Breast epithelium (tissue), 4 donors: Measurements from ENCODE around the gene MAN1B1. TPM values are rescaled to one million over a fixed set of nuclear protein-coding genes. Genes with fewer than 3 reads are reported as not detected.

Source experiments
- DNase-seq, 2 donors: peaks; one replicate each; pipeline ENCODE4 v3.0.0-alpha.2; 2019; ENCODE audit warnings: low spot score in 2 of 2
- H3K27ac ChIP-seq, 2 donors: fragments of 200-600 bp; sonication (generic) in 1 of 2; one replicate each; pipeline ENCODE4 v1.5.1; 2016 to 2019; ENCODE audit warnings: mild to moderate bottlenecking in 1 of 2
- H3K27me3 ChIP-seq, 2 donors: fragments of 200-600 bp; sonication (generic) in 1 of 2; one replicate each; pipeline versions ENCODE4 v1.5.1 to v1.6.0; 2017 to 2019; ENCODE audit warnings: control low read depth in 1 of 2, mild to moderate bottlenecking in 1 of 2
- H3K36me3 ChIP-seq: fragments of 200-600 bp; one replicate; pipeline ENCODE4 v1.5.1; 2019
- H3K4me1 ChIP-seq, 2 donors: fragments of 200-600 bp; sonication (generic); one replicate each; pipeline ENCODE4 v1.5.1; 2016 to 2019; ENCODE audit warnings: control low read depth in 1 of 2
- H3K4me3 ChIP-seq, 3 donors: fragments of 200-600 bp; sonication (generic); 1 replicate in 2 of 3; 2 replicates in 1 of 3; pipeline ENCODE4 v1.5.1; 2016 to 2019; ENCODE audit warnings: mild to moderate bottlenecking in 3 of 3, moderate library complexity in 2 of 3
- H3K9me3 ChIP-seq, 2 donors: fragments of 200-600 bp; sonication (generic) in 1 of 2; one replicate each; pipeline ENCODE4 v1.5.1; 2016 to 2019; ENCODE audit warnings: control low read depth in 1 of 2
- CTCF ChIP-seq, 3 donors: fragments of 450-650 bp; IDR thresholded peaks; one replicate each; pipeline ENCODE4 v1.5.1; 2016 to 2017; ENCODE audit warnings: antibody characterized with exemption in 3 of 3, mild to moderate bottlenecking in 3 of 3, moderate library complexity in 3 of 3
- POLR2A ChIP-seq: fragments of 450-650 bp; IDR thresholded peaks from one replicate; pipeline ENCODE4 v1.6.1; 2016; ENCODE audit warnings: antibody characterized with exemption, mild to moderate bottlenecking, moderate library complexity
- POLR2AphosphoS5 ChIP-seq, 3 donors: sonication (generic); formaldehyde crosslinking; IDR thresholded peaks; one replicate each; pipeline ENCODE4 v1.6.1; 2017; ENCODE audit warnings: antibody characterized with exemption in 3 of 3
- intact Hi-C: fragments of 100-400 bp; cut with DNase I; formaldehyde crosslinking; loops from one replicate; pipeline ENCODE4 v1.15.1; 2023; ENCODE audit warnings: low total_unique reads
- total RNA-seq, 3 donors: library from RNA; depleted of rRNA; stranded (reverse); fragments of >200 nt; gene quantifications; one replicate each; pipeline ENCODE4 v1.1.0, GENCODE V29; 2016

Gene MAN1B1
- total RNA-seq, 3 donors from 2014 or later, result 50.1 to 62.8 (median 50.8) TPM

- Histone ChIP-seq H3K4me3 (peak overlapping the region in 2 of 3 donors; percentile 3 to 46), H3K4me1 (no peaks in the 10 kb centered on the region), H3K27me3 (peaks cover 3 to 72% of the 10 kb centered on the region in 2 donors), H3K27ac (no peak overlapping the region), H3K36me3 (no peaks in the 10 kb centered on the region), H3K9me3 (no peaks in the 10 kb centered on the region)
- DNase-seq, result no peak
- intact Hi-C loops, result no loop called here
- no peak for TF ChIP-seq POLR2AphosphoS5 (IDR thresholded peaks at IDR 0.05)
- TF ChIP-seq CTCF (IDR thresholded peaks at IDR 0.05), result no peak
- no peak for TF ChIP-seq POLR2A
These were observed 70.0 kb downstream of the MAN1B1 start for GRCh38 chr9:137156567-137157375.

- Histone ChIP-seq H3K27ac (no peak overlapping the region), H3K4me3 (no peak overlapping the region), H3K27me3 (peaks cover 3 to 83% of the 10 kb centered on the region in 2 donors), H3K9me3 (no peaks in the 10 kb centered on the region), H3K4me1 (peaks cover 0 to under 1% of the 10 kb centered on the region in 2 donors), H3K36me3 (no peaks in the 10 kb centered on the region)
- TF ChIP-seq POLR2A (no peak), CTCF (IDR thresholded peaks at IDR 0.05) (no peak), POLR2AphosphoS5 (IDR thresholded peaks at IDR 0.05) (no peak)
- intact Hi-C loops, result no loop called here
- DNase-seq, result no peak
These were observed 71.0 kb downstream of the MAN1B1 start for GRCh38 chr9:137157618-137158415.

- Histone ChIP-seq H3K27ac (no peak overlapping the region), H3K9me3 (no peaks in the 10 kb centered on the region), H3K27me3 (peaks cover 3 to 91% of the 10 kb centered on the region in 2 donors), H3K36me3 (no peaks in the 10 kb centered on the region), H3K4me1 (peaks cover 0 to 4% of the 10 kb centered on the region in 2 donors), H3K4me3 (no peak overlapping the region)
- no peak for DNase-seq
- no peak for TF ChIP-seq POLR2A
- TF ChIP-seq CTCF (IDR thresholded peaks at IDR 0.05), result no peak
- TF ChIP-seq POLR2AphosphoS5 (IDR thresholded peaks at IDR 0.05), result no peak
- intact Hi-C loops, result no loop called here
These were observed 71.8 kb downstream of the MAN1B1 start for GRCh38 chr9:137158625-137159024.

Other genes starting within 250 kb of the MAN1B1 start
- gene AJM1, start 244.5 kb upstream of the MAN1B1 start, total RNA-seq, result 1 to 10 TPM; 1.0 to 2.3 (median 1.1) TPM
- 10 to 100 TPM; 43.2 to 70.8 (median 52.5) TPM for gene PHPT1, start 237.6 kb upstream of the MAN1B1 start, total RNA-seq
- gene MAMDC4, start 234.6 kb upstream of the MAN1B1 start, total RNA-seq, result 1 to 10 TPM in 2 of 3 donors, under 1 TPM in 1; 0.64 to 5.6 (median 3.4) TPM
- gene EDF1, start 220.7 kb upstream of the MAN1B1 start, total RNA-seq, result 100 to 1,000 TPM; 334 to 365 (median 365) TPM
- gene TRAF2, start 200.5 kb upstream of the MAN1B1 start, total RNA-seq, result 1 to 10 TPM; 3.4 to 8.9 (median 8.5) TPM
- gene FBXW5, start 142.2 kb upstream of the MAN1B1 start, total RNA-seq, result 100 to 1,000 TPM; 103 to 183 (median 126) TPM
- not detected for gene C8G, start 141.7 kb upstream of the MAN1B1 start, total RNA-seq
- gene LCN12, start 134.7 kb upstream of the MAN1B1 start, total RNA-seq, result 1 to 10 TPM in 2 of 3 donors, not detected in 1; 1.8 to 5.6 TPM
- 10 to 100 TPM; 46.7 to 72.6 (median 48.2) TPM for gene PTGDS, start 109.5 kb upstream of the MAN1B1 start, total RNA-seq
- under 1 TPM in 2 of 3 donors, not detected in 1; 0.16 to 0.29 TPM for gene LCNL1, start 104.0 kb upstream of the MAN1B1 start, total RNA-seq
- 10 to 100 TPM; 24.6 to 66.2 (median 49.2) TPM for gene PAXX, start 94.6 kb upstream of the MAN1B1 start, total RNA-seq
- gene CLIC3, start 90.4 kb upstream of the MAN1B1 start, total RNA-seq, result 1 to 10 TPM in 1 of 3 donors, under 1 TPM in 1, not detected in 1; 0.32 to 3.5 TPM
- 10 to 100 TPM; 17.0 to 30.6 (median 18.9) TPM for gene ABCA2, start 58.7 kb upstream of the MAN1B1 start, total RNA-seq
- not detected for gene FUT7, start 54.9 kb upstream of the MAN1B1 start, total RNA-seq
- gene NPDC1, start 40.8 kb upstream of the MAN1B1 start, total RNA-seq, result 10 to 100 TPM; 21.9 to 63.9 (median 63.1) TPM
- gene ENTPD2, start 32.9 kb upstream of the MAN1B1 start, total RNA-seq, result 1 to 10 TPM in 2 of 3 donors, under 1 TPM in 1; 0.16 to 6.7 (median 3.6) TPM
- 1 to 10 TPM in 2 of 3 donors, under 1 TPM in 1; 0.96 to 2.9 (median 2.8) TPM for gene SAPCD2, start 16.4 kb upstream of the MAN1B1 start, total RNA-seq
- gene UAP1L1, start 9.5 kb upstream of the MAN1B1 start, total RNA-seq, result 10 to 100 TPM in 1 of 3 donors, 1 to 10 TPM in 2; 6.7 to 12.0 (median 6.9) TPM
- 100 to 1,000 TPM; 115 to 137 (median 132) TPM for gene DPP7, start 27.7 kb downstream of the MAN1B1 start, total RNA-seq
- gene GRIN1, start 52.2 kb downstream of the MAN1B1 start, total RNA-seq, result 1 to 10 TPM in 2 of 3 donors, not detected in 1; 1.3 to 1.9 TPM
- gene LRRC26, start 83.1 kb downstream of the MAN1B1 start, total RNA-seq, result 1 to 10 TPM in 2 of 3 donors, not detected in 1; 7.8 to 9.2 TPM
- gene TMEM210, start 85.1 kb downstream of the MAN1B1 start, total RNA-seq, result not detected
- 10 to 100 TPM; 32.0 to 35.7 (median 32.9) TPM for gene ANAPC2, start 101.6 kb downstream of the MAN1B1 start, total RNA-seq
- 10 to 100 TPM; 75.0 to 92.8 (median 82.7) TPM for gene SSNA1, start 101.7 kb downstream of the MAN1B1 start, total RNA-seq
- 1 to 10 TPM; 4.0 to 9.2 (median 8.5) TPM for gene TPRN, start 113.8 kb downstream of the MAN1B1 start, total RNA-seq
- 10 to 100 TPM; 26.5 to 36.6 (median 26.6) TPM for gene TMEM203, start 118.7 kb downstream of the MAN1B1 start, total RNA-seq
- 1 to 10 TPM; 4.6 to 9.5 (median 7.2) TPM for gene NDOR1, start 118.7 kb downstream of the MAN1B1 start, total RNA-seq
- gene RNF208, start 135.3 kb downstream of the MAN1B1 start, total RNA-seq, result 1 to 10 TPM; 1.5 to 2.9 (median 1.8) TPM
- gene CYSRT1, start 138.2 kb downstream of the MAN1B1 start, total RNA-seq, result under 1 TPM; 0.29 to 0.66 (median 0.32) TPM
- under 1 TPM in 1 of 3 donors, not detected in 2; 0.29 TPM for gene RNF224, start 140.5 kb downstream of the MAN1B1 start, total RNA-seq
- gene SLC34A3, start 143.9 kb downstream of the MAN1B1 start, total RNA-seq, result not detected
- 100 to 1,000 TPM; 112 to 188 (median 183) TPM for gene TUBB4B, start 154.3 kb downstream of the MAN1B1 start, total RNA-seq
- not detected for gene STPG3, start 164.3 kb downstream of the MAN1B1 start, total RNA-seq
- 10 to 100 TPM; 32.6 to 39.2 (median 38.7) TPM for gene NELFB, start 168.3 kb downstream of the MAN1B1 start, total RNA-seq
- gene TOR4A, start 190.7 kb downstream of the MAN1B1 start, total RNA-seq, result 1 to 10 TPM; 2.9 to 5.4 (median 3.7) TPM
- 1 to 10 TPM; 2.1 to 6.9 (median 3.5) TPM for gene NRARP, start 215.3 kb downstream of the MAN1B1 start, total RNA-seq